GM18868 (cell line): ENCODE results near the gene MAP3K21.

Experiments
- ATAC-seq: cut with Tn5 transposase; IDR thresholded peaks from one replicate; pipeline ENCODE4 v1.9.1; 2021; ENCODE audit warnings: mild to moderate bottlenecking, moderate library complexity; ENCODE audit not compliant: unreplicated experiment

The MAP3K21 gene

GRCh38 chr1:233386336-233386735 is 58.8 kb downstream of the MAP3K21 start:
- ATAC-seq: no peak

- no peak for ATAC-seq
Observed at GRCh38 chr1:233387585-233387984, 60.1 kb downstream of the MAP3K21 start.

DNA sequence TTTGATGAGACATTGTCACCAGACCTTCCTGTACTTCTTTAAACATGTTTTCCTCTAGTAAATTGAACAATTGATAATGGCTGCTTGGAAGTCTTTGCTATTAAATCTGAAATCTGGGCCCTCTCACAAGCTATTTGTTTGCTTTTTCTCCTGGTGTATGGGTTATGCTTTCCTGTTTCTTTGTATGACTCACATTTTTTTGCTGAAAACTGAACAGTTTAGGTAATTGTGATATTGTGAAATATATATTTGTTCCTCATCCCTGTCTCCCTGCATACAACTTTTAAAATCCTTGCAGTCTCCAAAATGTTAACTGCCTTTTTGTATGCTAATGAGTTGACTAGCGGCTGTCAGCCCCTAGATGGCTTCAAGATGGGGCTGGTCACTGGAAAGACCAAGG is 61.6 kb downstream of the MAP3K21 start:
- no peak for ATAC-seq

DNA sequence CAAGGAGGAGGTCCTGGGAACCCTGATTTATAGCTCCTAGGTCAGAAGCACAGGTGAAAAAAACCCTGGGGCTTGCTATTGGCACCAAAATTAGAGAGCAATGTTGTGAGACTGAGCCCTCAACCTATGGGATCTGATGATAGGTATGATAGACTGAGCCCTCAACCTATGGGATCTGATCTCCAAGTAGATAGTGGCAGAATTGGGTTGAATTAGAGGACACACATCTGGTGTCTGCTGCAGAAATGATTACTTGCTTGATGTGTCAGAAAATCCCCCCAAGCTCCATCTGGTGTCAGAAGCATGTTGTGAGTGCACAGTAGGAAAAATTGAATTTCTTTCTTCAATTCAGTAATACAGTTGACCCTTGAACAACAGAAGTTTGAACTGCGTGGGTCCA is 62.4 kb downstream of the MAP3K21 start:
- no peak for ATAC-seq

DNA sequence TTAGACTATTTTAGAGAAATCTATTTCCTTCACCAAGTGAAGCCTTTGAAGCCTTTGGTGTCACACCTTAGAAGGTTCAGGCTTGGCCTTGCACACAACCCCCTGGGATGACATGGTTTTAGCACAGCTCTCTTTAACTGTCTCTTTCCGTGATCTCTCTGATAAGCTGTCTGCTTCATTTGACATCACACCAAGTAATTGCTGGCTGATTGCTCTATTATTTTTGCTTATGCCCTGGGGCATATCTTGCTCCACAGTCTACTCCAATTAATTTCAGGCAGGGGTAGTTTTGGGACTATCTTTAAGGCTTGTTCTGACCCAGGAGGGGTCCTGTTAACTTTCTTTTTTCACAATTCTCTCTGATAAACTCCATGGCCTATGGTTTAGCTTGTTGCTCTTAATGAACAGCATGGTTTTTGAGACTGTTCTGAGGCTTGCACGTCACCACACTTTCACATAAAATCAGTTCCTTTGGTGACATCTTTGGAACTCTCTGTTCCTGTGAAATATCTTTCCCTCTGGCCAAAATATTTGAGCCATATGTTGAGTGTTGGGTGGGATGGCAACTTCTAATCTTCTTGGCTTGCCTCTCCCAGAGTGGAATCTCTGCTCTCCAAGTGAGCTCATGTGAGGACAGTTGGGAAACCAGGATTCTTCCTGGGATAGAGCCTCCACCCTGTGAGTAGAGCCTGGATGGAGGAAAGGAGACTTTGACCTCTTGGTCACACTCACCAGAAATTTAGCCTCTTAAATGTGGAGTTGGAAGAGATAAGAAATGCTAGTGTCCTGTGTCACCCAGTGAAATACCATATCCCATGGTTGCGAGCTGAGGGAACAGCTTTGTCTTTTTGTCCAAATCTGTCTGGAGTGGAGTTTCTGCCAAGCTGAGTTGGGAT is 63.6 kb downstream of the MAP3K21 start:
- ATAC-seq: no peak

- no peak for ATAC-seq
Observed at GRCh38 chr1:233393084-233393840, 65.7 kb downstream of the MAP3K21 start.

DNA sequence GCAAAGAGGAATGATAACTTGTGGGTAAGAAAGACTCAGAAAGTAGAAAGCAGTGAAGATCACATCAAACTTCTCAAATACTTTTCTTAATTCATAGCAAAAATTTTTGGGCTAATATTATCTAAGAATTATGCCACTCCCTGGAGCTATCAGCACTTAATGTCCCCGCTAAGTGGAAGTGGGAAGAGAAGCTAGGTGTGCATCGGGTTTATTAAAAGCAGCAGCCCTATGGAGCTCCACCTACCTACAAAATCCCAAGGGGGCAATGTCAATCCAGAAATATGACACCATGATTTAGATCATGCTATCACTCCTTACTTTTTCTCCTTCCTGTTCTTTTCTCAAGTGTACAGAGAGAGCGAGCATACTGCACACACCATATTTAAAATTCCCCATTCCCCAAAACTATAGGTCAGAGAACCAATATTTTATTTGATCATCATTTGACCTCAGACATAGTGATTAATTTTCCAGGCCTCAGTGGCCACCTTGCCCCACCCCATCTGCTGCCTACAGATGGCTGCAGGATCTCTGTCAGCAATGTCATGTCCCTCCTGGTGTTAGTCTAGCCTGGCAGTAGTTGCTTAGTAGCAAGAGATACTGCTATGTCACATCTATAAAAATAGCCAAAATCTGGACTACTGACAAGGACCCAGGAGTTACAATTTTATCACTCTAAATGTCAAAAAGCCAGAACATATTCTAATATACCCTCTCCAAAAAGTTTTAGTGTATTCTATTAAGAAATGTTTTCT is 66.6 kb downstream of the MAP3K21 start:
- no peak for ATAC-seq

DNA sequence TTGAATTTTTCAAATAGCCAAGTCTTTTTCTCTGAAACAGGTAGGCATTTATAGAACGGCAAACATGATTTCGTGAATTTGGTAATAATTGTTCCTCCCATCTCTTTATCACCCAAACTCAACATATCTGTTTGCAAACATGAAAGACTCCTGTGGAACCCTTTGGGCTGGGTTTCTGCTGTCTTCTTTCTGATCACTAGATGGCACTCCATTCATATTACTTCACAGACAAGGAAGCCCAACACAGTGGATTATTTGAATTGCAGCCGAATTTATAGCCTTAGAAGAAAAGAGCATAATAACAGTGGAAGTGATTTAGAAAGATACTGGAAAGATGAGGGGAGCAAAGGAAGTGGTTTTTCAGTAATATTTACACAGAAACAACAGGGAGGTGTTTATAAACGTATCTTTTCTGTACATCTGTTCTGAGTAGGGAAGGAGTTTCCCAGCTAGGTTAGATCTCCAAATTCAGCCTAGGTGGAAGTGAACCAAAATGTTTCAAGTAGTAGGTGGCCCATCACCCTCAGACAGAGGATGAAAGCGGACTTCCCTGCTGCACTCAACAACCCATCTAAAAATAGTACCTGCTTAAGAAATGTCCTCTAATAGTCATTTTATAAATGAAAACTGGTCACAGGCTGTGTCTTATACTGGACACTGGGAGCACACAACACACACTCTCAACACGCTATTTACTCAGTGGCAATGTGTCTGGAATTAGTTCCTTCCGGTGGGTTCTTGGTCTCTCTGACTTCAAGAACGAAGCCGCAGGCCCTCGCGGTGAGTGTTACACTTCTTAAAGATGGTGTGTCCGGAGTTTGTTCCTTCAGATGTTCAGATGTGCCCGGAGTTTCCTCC is 67.6 kb downstream of the MAP3K21 start:
- ATAC-seq: peak; percentile 91

- ATAC-seq: no peak
Observed at GRCh38 chr1:233395863-233396646, 68.5 kb downstream of the MAP3K21 start.

DNA sequence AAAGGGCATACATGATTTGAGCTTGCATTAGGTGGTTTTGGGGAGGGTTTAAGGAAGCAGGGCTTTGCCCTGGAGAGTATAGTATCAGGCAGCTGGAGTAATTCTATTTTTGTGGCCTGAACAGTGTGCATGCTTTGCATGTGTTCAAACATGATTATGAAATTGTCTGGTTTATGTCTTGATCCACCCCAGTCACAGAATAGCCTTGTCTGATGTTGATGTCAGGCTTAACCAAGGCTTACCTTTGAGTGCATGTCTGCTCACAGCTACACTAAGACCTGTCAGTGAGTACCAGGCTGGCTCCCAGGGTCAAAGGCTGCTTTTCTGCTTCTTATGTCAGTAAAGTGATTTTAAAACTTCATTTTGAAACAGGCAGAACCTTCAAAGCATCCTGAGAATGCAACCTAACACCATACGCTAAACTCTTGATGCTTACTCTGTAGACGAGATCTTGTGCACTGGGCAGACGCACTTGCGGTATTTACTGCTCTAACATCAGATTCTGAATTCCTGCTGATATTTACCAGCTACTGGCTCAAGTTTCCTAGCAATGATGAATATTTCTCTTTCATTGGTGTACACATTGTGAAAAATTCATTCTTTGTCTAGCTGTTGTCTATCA is 78.9 kb downstream of the MAP3K21 start:
- ATAC-seq: no peak

GRCh38 chr1:233406994-233407631 is 79.6 kb downstream of the MAP3K21 start:
- ATAC-seq: no peak

GRCh38 chr1:233409540-233409939 is 82.0 kb downstream of the MAP3K21 start:
- no peak for ATAC-seq

DNA sequence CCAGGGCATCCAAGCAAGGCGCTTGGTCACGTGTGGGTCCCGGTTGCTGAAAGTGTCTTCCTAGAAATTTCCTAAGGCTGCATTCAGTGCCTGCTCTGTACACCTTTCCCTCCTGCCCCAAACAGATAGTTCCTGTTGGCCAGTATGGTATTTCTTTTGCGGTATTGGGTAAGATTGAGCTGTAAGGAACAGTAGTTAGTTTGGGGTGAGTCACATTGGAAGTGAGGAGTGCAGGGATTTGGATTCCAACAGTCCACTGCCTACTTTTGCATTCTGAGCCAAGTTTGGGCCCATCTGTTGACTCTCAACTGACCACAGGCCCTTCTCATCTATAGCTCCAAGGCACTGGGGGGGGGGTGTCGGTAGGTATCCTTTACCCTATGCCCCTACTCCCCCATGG is 83.4 kb downstream of the MAP3K21 start:
- no peak for ATAC-seq

GRCh38 chr1:233412812-233413211 is 85.3 kb downstream of the MAP3K21 start:
- ATAC-seq: no peak

GRCh38 chr1:233421293-233421692 is 93.8 kb downstream of the MAP3K21 start:
- ATAC-seq: no peak

DNA sequence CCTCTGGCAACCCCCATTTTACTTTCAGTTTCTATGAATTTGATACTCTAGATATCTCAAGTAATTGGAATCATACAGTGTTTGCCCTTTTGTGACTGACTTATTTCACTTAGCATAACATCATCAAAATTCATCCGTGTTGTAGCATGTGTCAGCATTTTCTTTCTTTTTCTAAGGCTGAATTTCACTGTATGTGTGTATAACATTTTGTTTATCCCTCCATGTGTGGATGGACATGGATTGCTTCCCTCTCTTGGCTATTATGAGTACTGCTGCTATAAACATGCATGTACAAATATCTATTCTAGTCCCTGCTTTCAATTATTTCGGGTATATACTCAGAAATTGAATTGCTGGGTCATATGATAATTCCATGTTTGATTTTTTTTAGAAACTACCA is 97.3 kb downstream of the MAP3K21 start:
- no peak for ATAC-seq

DNA sequence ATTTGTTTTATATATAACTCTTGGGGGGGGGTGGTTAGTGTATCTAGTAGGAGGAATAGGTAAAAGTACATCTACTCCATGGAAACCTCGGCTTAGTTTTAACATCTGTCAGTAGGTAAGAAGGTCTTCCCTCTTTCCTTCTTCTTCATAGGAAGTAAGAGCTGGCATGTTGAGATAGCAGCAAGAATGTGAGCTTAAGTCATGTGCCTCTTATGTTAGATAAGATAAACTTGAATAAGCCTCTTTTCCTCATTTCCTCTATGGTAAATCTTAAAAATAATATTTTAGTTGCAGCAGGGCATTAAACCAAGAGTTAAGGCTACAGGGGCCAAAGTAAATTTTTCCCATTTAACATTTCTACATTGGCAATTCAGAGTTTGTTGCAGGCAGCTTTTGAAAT is 100.4 kb downstream of the MAP3K21 start:
- ATAC-seq: no peak

- no peak for ATAC-seq
Observed at GRCh38 chr1:233431753-233432403, 104.4 kb downstream of the MAP3K21 start.
